Panc1 (cell line): Measurements from ENCODE around the gene CPS1.

ENCODE experiments used
- CTCF ChIP-seq: fragments of 450-650 bp; IDR thresholded peaks from 2 replicates; pipeline ENCODE4 v1.5.1; 2017; ENCODE audit warnings: mild to moderate bottlenecking
- POLR2AphosphoS5 ChIP-seq: IDR thresholded peaks from 2 replicates; pipeline ENCODE4 v1.6.1; 2012; ENCODE audit warnings: mild to moderate bottlenecking, low read depth, low read length, moderate library complexity

- no peak for TF ChIP-seq POLR2AphosphoS5
- no peak for TF ChIP-seq CTCF
Measured at GRCh38 chr2:210633699-210634098, 77.3 kb downstream of the CPS1 start.
